Measurements from ENCODE around the gene HIF1AN. TPM values are rescaled to one million over a fixed set of nuclear protein-coding genes. Genes with fewer than 3 reads are reported as not detected.
"Not testable (repeated sequence)": the region's sequence is repeated elsewhere in the genome, so short reads cannot be mapped to it uniquely, and the experiment has no call there.

Gene HIF1AN
- total RNA-seq, 2 donors from 2014 or later, result 43.7 to 48.1 TPM

DNA sequence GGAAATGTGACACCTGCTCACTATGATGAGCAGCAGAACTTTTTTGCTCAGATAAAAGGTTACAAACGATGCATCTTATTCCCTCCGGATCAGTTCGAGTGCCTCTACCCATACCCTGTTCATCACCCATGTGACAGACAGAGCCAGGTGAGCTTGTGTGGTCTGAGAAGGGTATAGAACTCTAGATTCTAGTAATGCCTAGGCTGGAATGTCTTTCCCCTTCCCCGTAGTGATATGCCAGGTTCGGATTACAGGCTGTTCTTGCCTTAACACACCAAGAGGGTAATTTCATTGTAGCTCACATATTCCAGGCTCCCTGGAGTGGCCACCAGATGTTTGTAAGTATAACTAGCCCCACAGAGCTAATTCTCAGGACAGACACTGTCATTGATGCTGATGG, 9.2 kb downstream of the HIF1AN start:
- Mint-ChIP-seq H3K36me3 (peaks cover 6 to 7% of the 10 kb centered on the region in 2 donors), H3K27ac (no peak overlapping the region), H3K9me3 (no peaks in the 10 kb centered on the region)
- no peak for ATAC-seq
- no peak for DNase-seq (ENCODE audit: low spot score in 2 of 2)

DNA sequence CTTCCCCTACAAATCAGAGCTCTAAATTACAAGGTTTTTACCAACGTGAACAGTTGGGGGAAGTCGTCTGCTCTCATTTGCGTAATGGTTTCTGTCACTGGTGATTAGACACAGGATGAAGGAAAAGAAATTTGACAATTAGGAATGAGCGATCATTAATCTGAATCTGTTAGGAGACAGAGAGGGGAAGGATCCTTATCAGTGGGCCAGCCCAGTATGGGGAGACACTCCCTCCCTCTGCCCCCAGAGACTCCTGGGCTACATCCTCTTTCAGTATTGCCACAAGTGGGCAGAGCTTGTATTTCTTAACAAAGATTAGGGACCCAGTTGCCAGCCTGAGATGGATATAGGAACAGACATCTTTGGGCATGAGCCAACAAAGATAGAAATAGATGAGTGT, 15.5 kb downstream of the HIF1AN start:
- DNase-seq (ENCODE audit: low spot score in 2 of 2) (no peak), ATAC-seq (no peak)
- no peak overlapping the region for H3K27ac Mint-ChIP-seq
- no peaks in the 10 kb centered on the region for H3K36me3 Mint-ChIP-seq
- no peaks in the 10 kb centered on the region for H3K9me3 Mint-ChIP-seq

DNA sequence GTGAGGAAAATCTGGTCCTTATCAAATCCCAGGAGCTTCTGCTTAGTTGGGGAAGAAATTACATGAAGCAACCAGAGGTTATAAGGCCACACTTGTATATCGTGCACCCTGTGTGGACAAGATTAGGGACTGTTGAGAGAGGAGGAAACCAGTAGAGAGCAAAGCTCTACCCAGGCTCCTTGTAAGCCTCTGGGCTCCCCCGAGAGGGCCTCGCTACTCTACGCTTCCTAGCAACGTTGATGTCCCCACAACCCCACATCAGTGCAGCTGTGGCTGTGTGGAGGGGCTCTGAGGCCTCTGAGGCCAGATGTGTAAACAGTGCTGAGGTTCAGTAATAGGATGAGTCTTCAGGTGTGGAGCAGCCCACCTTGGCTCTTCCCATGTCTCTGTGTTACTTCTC, 16.0 kb downstream of the HIF1AN start:
- no peak overlapping the region for H3K27ac Mint-ChIP-seq
- ATAC-seq, result no peak
- no peak for DNase-seq (ENCODE audit: low spot score in 2 of 2)
- no peaks in the 10 kb centered on the region for H3K36me3 Mint-ChIP-seq
- no peaks in the 10 kb centered on the region for H3K9me3 Mint-ChIP-seq

DNA sequence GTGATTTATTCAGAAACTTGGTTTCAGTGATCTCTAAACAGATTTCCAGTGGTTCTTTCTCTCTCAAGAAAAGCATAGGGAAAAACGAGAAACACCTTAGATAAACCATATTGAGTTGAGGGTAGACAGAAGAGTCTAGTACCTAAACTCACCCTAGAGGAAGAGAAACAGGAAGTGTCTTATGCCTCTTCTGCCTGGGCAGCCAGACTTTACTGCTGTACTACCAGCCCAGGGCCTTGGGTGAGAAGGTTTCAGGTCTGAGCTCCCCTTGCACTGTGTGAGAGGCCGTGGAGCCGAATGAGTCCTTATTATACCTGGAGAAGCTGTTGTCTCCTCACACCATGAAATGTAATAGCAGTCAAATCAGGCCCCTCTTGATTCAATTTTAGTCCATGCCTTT, 18.2 kb downstream of the HIF1AN start:
- ATAC-seq (no peak), DNase-seq (ENCODE audit: low spot score in 2 of 2) (no peak)
- H3K36me3 Mint-ChIP-seq, result no peaks in the 10 kb centered on the region
- H3K9me3 Mint-ChIP-seq, result no peaks in the 10 kb centered on the region
- H3K27ac Mint-ChIP-seq, result peak overlapping the region in 1 of 2 donors; percentile 47

DNA sequence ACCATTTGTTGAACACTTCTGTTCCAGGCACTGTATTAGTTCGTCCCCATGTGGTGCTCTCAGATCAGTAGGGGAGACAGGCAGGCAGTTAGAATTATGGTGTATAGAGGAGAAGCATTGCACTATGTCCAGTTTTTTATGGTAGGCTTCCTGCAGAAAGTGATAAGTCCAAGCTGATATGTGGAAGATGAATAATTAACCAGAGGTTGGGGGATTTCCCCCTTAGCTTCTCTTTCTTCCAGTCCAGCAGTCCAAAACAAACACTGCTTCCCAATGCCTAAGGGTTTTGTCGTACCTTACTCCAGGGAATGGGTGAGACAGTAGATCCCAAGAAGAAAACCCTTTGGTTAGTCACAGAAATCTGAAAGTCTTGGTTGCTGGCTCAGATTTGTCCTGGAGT, 19.2 kb downstream of the HIF1AN start:
- Mint-ChIP-seq H3K9me3 (no peaks in the 10 kb centered on the region), H3K27ac (no peak overlapping the region), H3K36me3 (no peaks in the 10 kb centered on the region)
- no peak for DNase-seq (ENCODE audit: low spot score in 2 of 2)
- no peak for ATAC-seq

DNA sequence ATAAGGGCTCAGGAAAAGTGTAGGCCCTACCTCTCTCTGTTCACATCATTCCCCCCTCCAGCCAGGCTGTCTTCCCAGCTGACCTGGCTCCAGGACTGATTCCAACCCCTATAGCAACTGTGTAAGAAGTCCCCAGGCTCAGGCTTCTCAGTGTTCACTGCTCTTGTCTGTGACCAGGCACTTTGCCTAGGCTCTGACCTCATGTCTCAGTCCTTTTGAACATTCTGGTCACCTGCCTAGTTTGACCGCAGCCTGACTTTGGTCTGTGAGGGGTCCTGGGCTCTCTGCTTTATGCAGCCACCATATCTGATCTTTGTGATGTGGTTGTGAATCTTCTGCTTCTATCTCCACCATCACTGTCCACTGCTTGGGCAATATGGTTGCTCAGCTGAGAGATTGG, 24.5 kb downstream of the HIF1AN start:
- DNase-seq (ENCODE audit: low spot score in 2 of 2), result no peak
- Mint-ChIP-seq H3K9me3 (no peaks in the 10 kb centered on the region), H3K36me3 (peaks cover 0 to 12% of the 10 kb centered on the region in 2 donors), H3K27ac (no peak overlapping the region)
- ATAC-seq, result no peak

DNA sequence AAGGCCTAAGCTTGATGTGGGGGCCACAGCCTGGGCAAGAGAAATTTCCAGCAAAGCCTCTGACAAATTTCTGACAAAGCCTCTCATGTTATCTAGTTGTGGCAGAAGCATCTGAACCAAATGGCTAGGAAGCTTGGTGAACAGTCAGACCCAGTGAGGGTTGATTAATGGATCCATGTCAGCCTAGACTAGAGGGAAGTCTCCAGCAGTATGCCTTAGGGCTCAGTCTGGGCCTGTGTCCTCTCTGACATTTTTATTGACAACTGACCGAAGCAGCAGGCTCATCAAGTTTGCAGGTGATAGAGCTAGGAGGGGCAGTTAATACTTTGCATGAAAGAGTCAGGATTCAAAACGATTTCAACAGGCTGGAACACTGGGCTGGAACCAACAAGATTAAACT, 25.3 kb downstream of the HIF1AN start:
- ATAC-seq, result no peak
- Mint-ChIP-seq H3K27ac (no peak overlapping the region), H3K9me3 (no peaks in the 10 kb centered on the region), H3K36me3 (peaks cover 0 to 12% of the 10 kb centered on the region in 2 donors)
- DNase-seq (ENCODE audit: low spot score in 2 of 2), result no peak

DNA sequence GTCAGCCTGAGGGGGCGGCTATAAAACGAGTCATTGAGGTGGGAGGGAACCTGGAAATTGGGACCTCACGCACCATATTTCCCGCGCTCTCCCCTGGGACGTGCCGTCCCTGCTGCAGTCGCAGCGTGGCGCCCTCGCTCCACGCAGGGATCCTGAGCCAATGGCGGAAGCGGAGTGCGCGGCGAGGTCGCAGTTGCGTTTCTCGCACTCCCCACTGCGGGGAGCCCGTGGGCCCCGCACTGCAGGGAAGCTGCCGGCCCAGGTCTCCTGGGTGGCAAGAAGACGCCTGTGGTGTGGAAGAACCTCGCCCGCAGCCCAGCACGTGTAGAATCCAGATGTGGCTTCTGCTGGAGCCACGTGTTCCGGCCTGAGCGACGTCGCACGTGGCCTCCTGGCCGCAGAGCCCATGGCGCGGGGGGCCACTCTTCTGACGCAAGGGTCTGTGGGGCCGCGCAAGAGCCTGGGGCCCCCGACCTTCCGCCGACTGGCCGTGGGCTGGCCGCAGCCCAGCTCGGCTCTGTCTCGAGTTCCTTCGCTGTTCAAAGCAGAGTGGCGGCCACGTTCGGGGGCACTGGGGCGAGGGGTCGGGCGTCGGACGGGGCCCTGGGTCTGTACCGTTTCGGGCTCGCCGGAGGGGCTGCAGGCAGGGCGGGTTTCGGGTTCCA, 26.4 kb downstream of the HIF1AN start:
- Mint-ChIP-seq H3K36me3 (peaks cover 0 to 12% of the 10 kb centered on the region in 2 donors), H3K9me3 (no peaks in the 10 kb centered on the region), H3K27ac (no peak overlapping the region)
- DNase-seq (ENCODE audit: low spot score in 2 of 2) (peak in 1 of 2 donors; percentile 84), ATAC-seq (peak; percentile 82 to 91)

DNA sequence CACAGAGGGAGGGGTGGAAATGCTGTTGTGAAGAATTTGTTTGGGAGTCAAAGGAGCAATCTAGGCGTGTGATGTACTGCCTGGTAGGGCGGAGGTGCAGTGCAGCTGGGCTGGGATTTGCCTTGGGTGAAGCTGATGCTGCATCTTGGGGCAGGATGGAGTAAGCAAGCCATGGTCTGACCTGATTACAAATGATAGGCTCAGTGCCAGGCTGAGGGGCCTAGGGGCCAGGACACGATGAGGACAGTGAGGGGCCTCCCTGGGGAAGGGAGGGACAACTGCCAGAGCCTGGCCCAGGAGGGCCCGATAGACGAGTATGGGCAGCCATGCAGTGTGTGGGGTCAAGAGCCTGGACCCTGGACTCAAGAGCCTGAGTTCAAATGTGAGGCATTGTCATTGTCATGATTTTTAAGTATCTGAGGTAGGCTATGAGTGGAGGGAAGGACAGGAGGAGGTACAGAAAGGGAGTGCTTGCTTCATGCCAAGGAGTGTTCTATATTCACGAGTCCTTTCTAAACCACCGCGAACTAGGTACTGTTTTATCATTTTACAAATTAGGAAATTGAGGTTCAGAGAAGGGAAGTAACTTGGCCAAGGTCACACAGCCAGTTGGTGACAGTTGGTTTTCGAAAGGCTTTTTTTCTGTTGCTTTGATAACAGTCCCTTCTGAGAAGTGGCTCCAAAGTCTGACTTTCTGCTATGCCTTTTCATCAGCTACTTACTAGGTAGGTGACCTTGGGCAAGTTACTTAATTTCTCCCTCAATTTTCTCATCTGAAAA, 29.7 kb downstream of the HIF1AN start:
- no peak for DNase-seq (ENCODE audit: low spot score in 2 of 2)
- no peak for ATAC-seq
- Mint-ChIP-seq H3K9me3 (no peaks in the 10 kb centered on the region), H3K36me3 (peaks cover 0 to 10% of the 10 kb centered on the region in 2 donors), H3K27ac (no peak overlapping the region)

DNA sequence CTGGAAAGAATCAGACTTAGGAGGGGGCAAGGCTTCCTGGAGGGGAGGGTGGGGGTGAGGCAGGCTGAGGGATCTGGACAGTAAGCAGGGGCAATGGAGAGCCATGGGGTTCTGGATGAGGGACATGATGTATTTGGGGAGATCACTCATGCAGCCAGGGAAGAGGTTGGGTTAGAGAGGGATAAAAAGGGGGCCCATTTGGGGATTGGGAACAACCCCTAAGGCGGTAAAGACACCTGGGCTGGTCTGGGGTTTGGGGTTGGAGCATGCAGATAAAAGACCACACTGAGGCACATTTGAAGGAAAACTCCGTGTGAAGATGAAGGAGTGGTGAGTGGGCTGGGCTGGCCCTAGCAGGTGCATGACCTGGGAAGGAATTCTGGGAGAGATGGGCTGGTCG, 30.8 kb downstream of the HIF1AN start:
- no peak for ATAC-seq
- H3K36me3 Mint-ChIP-seq, result peaks cover 0 to under 1% of the 10 kb centered on the region in 2 donors
- no peak for DNase-seq (ENCODE audit: low spot score in 2 of 2)
- no peaks in the 10 kb centered on the region for H3K9me3 Mint-ChIP-seq
- H3K27ac Mint-ChIP-seq, result no peak overlapping the region

DNA sequence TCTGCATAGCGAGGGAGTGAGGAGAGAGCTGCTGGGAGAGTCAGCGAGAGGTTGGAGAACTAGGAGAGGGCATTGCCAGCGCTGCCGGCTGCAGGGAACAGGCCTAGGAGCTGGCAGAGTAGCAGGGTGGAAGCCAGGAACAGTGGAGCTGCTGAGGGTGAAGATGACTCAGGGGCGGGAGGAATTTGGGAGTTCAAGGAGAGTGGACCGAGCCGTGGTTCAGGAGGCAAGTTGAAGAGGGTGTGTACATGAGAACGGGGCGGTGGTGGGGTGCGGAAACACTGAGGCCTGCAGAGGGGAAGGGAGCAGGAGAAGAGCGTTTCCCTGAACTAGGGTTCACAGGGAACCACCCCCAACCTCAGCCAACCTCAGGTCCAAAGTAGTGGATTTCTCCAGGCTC, 31.5 kb downstream of the HIF1AN start:
- no peak for ATAC-seq
- H3K9me3 Mint-ChIP-seq, result no peaks in the 10 kb centered on the region
- H3K36me3 Mint-ChIP-seq, result no peaks in the 10 kb centered on the region
- no peak for DNase-seq (ENCODE audit: low spot score in 2 of 2)
- H3K27ac Mint-ChIP-seq, result no peak overlapping the region

DNA sequence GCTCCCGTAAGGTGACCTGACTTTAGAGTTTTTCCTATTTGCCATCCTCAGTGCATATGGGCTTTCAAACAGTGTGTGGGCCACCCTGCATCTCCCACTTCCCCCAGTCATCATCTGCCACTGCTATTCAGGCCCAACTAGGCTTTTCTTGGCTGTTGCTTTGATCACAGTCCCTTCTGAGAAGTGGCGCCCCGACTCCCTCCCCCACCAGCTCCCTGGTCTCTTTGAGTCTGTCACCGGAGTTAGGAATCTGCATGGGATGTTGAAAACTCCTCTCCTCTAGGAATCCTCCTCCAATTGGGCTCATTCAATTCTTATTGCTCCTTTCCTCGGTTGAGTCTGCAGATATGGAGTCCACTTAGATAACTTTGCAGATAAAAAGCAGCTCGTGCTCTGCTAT, 32.1 kb downstream of the HIF1AN start:
- no peak for ATAC-seq
- no peak for DNase-seq (ENCODE audit: low spot score in 2 of 2)
- no peaks in the 10 kb centered on the region for H3K9me3 Mint-ChIP-seq
- H3K27ac Mint-ChIP-seq, result no peak overlapping the region
- no peaks in the 10 kb centered on the region for H3K36me3 Mint-ChIP-seq

DNA sequence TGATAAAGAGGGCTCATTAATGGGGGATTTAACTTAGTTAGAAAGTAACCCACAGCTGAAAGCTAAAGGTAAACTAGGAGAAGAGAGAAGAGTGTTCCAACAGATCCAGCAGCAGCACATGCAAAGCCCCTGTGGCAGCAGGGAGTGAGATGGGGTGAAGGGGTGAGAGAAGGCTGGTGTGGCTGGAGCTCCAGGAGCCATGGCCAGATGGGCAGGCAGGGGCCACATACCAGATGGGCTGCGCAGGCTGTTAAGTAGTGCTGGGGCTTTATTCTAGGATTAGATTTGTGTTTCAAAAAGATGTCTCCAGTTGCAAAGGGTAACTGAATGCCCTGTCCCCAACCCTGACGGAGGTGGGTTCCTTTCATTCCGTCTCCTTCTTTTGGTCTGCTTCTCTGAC, 33.2 kb downstream of the HIF1AN start:
- no peak for ATAC-seq
- no peak for DNase-seq (ENCODE audit: low spot score in 2 of 2)
- no peak overlapping the region for H3K27ac Mint-ChIP-seq
- no peaks in the 10 kb centered on the region for H3K36me3 Mint-ChIP-seq
- H3K9me3 Mint-ChIP-seq, result no peaks in the 10 kb centered on the region

DNA sequence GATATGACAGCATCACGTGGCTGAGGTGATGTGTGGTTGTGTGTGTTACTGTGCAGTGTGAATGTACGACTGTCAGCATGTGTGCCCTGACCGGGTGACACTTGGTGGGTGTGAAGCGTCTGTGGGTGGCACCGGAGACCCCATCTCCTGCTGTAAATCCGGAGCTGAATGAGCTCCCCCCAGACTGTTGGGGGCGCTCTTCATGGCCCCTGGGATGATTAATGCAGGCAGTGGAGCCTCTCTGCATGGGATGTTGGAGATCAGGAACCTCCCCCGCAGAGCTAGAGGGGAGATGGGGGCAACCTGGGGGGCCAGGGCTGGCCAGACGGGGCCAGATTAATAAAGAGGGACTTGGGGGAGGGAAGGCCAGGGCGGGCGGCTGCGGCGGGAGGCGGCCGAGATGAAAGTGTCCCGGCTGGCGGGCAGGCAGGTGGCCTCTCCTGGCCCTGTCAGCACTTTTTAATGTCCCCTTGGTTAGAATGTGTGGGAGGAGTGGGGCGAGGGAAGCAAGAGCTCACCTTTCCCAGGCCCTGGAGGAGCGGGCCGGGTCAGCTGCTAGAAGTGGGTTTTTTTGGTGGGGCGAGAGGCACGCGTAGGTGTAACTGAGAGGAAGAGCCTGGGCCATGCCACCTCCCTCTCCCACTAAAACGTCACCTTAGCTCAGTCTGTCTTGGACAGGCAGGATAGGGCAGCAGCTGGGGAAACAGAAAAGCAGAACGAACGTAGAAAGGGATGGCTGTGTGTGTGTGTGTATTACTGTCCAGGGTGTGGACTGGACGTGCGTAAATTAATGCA, 34.1 kb downstream of the HIF1AN start:
- ATAC-seq (peak; percentile 11 to 48), DNase-seq (ENCODE audit: low spot score in 2 of 2) (no peak)
- H3K27ac Mint-ChIP-seq, result no peak overlapping the region
- H3K9me3 Mint-ChIP-seq, result no peaks in the 10 kb centered on the region
- H3K36me3 Mint-ChIP-seq, result no peaks in the 10 kb centered on the region

DNA sequence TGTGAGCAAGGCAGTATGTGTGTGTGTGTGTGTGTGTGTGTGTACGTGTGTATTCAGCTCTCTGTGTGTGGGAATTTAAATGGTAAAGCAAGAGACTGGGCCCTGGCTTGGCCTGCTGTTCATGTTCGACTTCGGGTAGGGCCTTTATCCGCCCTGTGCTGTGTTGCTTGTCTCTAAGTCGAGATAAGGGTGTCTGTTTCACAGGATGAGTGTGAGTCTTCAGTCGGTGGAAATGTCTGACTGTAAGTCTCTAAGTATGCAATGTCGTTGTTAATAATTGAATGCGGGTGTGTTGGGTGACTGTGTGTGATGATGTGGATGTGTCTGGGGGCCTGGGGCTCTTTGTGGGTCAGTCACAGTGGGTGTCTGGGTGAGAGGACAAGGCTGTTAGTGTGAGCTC, 34.8 kb downstream of the HIF1AN start:
- Mint-ChIP-seq H3K9me3 (no peaks in the 10 kb centered on the region), H3K27ac (no peak overlapping the region), H3K36me3 (no peaks in the 10 kb centered on the region)
- ATAC-seq (no peak), DNase-seq (ENCODE audit: low spot score in 2 of 2) (no peak)

DNA sequence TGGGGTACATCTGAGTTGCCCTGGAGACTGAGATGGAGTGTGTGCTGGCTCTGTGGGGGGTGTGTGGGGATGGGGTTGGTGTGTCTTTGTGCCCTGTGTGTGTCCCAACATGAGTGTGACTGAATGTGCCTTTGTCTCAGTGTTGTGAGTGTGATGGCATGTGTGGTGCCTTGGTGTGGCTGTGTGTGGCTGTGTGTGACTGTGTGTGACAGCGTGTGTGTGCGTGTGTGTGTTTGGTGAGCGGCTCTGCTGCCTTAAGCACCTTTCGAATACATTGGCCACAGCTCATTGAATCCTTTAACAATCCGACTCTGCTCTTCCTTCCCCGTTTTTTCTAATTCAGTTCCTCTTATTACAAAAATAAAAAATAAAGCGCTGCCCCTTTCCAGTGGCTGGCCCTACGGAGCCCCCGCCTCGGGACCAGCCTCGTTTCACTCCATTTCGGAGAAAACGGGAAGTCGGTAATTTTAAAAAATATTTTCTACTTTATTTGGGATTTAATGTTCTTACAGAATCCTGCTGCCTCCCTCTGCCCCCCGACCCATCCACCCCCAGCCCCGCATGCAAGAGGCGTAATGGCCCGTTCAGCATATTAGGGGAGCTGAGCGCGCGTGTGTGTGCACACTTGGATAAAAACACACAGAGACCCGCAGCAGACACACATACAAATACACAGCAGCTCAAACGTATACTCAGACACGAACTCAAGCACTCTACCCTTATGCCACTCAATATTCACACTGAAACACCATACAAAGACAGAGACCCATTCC, 35.5 kb downstream of the HIF1AN start:
- ATAC-seq, result no peak
- Mint-ChIP-seq H3K9me3 (no peaks in the 10 kb centered on the region), H3K36me3 (no peaks in the 10 kb centered on the region), H3K27ac (no peak overlapping the region)
- DNase-seq (ENCODE audit: low spot score in 2 of 2), result no peak

DNA sequence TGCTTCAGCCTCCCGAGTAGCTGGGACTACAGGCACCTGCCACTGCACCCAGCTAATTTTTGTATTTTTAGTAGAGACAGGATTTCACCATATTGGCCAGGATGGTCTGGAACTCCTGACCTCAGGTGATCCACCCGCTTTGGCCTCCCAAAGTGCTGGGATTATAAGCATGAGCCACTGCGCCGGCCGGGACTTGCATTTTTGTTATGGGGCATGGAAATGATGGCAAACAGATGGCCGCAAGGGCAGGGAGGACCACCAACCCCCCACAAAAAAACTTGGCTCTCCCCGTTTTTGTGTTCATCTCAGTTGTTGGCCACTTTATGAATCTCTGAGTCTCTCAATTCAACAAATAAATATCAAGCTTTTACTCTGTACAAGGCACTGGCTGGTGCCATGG, 39.4 kb downstream of the HIF1AN start:
- H3K9me3 Mint-ChIP-seq; ATAC-seq; H3K36me3 Mint-ChIP-seq; DNase-seq (ENCODE audit: low spot score in 2 of 2); H3K27ac Mint-ChIP-seq: not testable (repeated sequence)

Measured in activated naive CD4-positive, alpha-beta T cell treated with anti-CD3 and anti-CD28 coated beads, Interleukin-2, amount 50 U/mL, for 72 hours (primary cell).